OCI-M2 (cell line): ENCODE data around the gene MOB3B.

Experiments used
- DNase-seq: peaks from one replicate; lab custom pipeline; 2025; ENCODE audit not compliant: unreplicated experiment; lab: John Stamatoyannopoulos, UW

The MOB3B gene

GRCh38 chr9:27368316-27368985 lies 161.2 kb downstream of the MOB3B start:
- no peak for DNase-seq

GRCh38 chr9:27367921-27368315 lies 161.7 kb downstream of the MOB3B start:
- no peak for DNase-seq

- DNase-seq, result no peak
These were observed 162.3 kb downstream of the MOB3B start for GRCh38 chr9:27367175-27367798.

- DNase-seq, result no peak
These were observed 163.8 kb downstream of the MOB3B start for GRCh38 chr9:27365707-27366376.

- DNase-seq, result no peak
These were observed 167.0 kb downstream of the MOB3B start for GRCh38 chr9:27362447-27363210.

- DNase-seq, result no peak
These were observed 168.1 kb downstream of the MOB3B start for GRCh38 chr9:27361492-27361891.

- DNase-seq, result no peak
These were observed 169.9 kb downstream of the MOB3B start for GRCh38 chr9:27359763-27360162.

GRCh38 chr9:27358007-27358406 lies 171.6 kb downstream of the MOB3B start:
- no peak for DNase-seq

- no peak for DNase-seq
These were observed 173.2 kb downstream of the MOB3B start for GRCh38 chr9:27356446-27356845.

- DNase-seq, result no peak
These were observed 174.4 kb downstream of the MOB3B start for GRCh38 chr9:27355166-27355565.

- DNase-seq, result no peak
These were observed 176.0 kb downstream of the MOB3B start for GRCh38 chr9:27353474-27354229.

- DNase-seq, result no peak
These were observed 176.5 kb downstream of the MOB3B start for GRCh38 chr9:27353166-27353473.

GRCh38 chr9:27352457-27353165 lies 177.0 kb downstream of the MOB3B start:
- no peak for DNase-seq

GRCh38 chr9:27351438-27351837 lies 178.2 kb downstream of the MOB3B start:
- no peak for DNase-seq

- DNase-seq, result no peak
These were observed 179.1 kb downstream of the MOB3B start for GRCh38 chr9:27350382-27350976.

- DNase-seq, result no peak
These were observed 179.9 kb downstream of the MOB3B start for GRCh38 chr9:27349698-27350080.

GRCh38 chr9:27348785-27349697 lies 180.6 kb downstream of the MOB3B start:
- no peak for DNase-seq

GRCh38 chr9:27347889-27348288 lies 181.7 kb downstream of the MOB3B start:
- DNase-seq, result no peak

GRCh38 chr9:27344776-27345175 lies 184.8 kb downstream of the MOB3B start:
- no peak for DNase-seq
